Measurements from ENCODE around the gene KRTAP10-1. TPM values are rescaled to one million over a fixed set of nuclear protein-coding genes. Genes with fewer than 3 reads are reported as not detected.

The KRTAP10-1 gene
- total RNA-seq, 1 donor from 2014 or later, result not detected

- Histone ChIP-seq H3K4me1 (no peaks in the 10 kb centered on the region), H3K36me3 (no peaks in the 10 kb centered on the region), H3K27ac (no peak overlapping the region), H3K27me3 (no peaks in the 10 kb centered on the region), H3K9me3 (no peaks in the 10 kb centered on the region), H3K4me3 (no peak overlapping the region)
- intact Hi-C loops (cut with DNase I), result no loop called here
- DNase-seq, result peak; percentile 34
- no peak for TF ChIP-seq CTCF (IDR thresholded peaks at IDR 0.05)
- no peak for ATAC-seq
These were observed 23.2 kb downstream of the KRTAP10-1 start for GRCh38 chr21:44516828-44517174.

- H3K27ac ChIP-seq, result no peak overlapping the region
- no peaks in the 10 kb centered on the region for H3K4me1 ChIP-seq
- H3K27me3 ChIP-seq, result no peaks in the 10 kb centered on the region
- ATAC-seq (no peak), DNase-seq (no peak)
- no peak overlapping the region for H3K4me3 ChIP-seq
- H3K9me3 ChIP-seq, result no peaks in the 10 kb centered on the region
- TF ChIP-seq CTCF (IDR thresholded peaks at IDR 0.05), result no peak
- no peaks in the 10 kb centered on the region for H3K36me3 ChIP-seq
- intact Hi-C loops (cut with DNase I), result no loop called here
These were observed 23.7 kb downstream of the KRTAP10-1 start for GRCh38 chr21:44516342-44516741.

GRCh38 chr21:44515359-44516165 lies 24.4 kb downstream of the KRTAP10-1 start:
- DNase-seq, result no peak

GRCh38 chr21:44514746-44515358 lies 25.1 kb downstream of the KRTAP10-1 start:
- intact Hi-C loops (cut with DNase I), result no loop called here
- Histone ChIP-seq H3K9me3 (no peaks in the 10 kb centered on the region), H3K27me3 (peaks cover 11% of the 10 kb centered on the region), H3K36me3 (no peaks in the 10 kb centered on the region), H3K4me1 (no peaks in the 10 kb centered on the region), H3K27ac (no peak overlapping the region), H3K4me3 (no peak overlapping the region)
- ATAC-seq (no peak), DNase-seq (no peak)
- no peak for TF ChIP-seq CTCF (IDR thresholded peaks at IDR 0.05)

More at GRCh38 chr21:44515359-44516165, 24.4 kb downstream of the KRTAP10-1 start:
- Histone ChIP-seq H3K4me3 (no peak overlapping the region), H3K36me3 (no peaks in the 10 kb centered on the region), H3K4me1 (no peaks in the 10 kb centered on the region), H3K27me3 (peaks cover 4% of the 10 kb centered on the region), H3K27ac (no peak overlapping the region), H3K9me3 (no peaks in the 10 kb centered on the region)
- no peak for TF ChIP-seq CTCF (IDR thresholded peaks at IDR 0.05)
- no peak for ATAC-seq
- intact Hi-C loops (cut with DNase I), result no loop called here

- TF ChIP-seq CTCF (IDR thresholded peaks at IDR 0.05), result no peak
- Histone ChIP-seq H3K4me3 (no peak overlapping the region), H3K27ac (no peak overlapping the region), H3K4me1 (no peaks in the 10 kb centered on the region), H3K9me3 (no peaks in the 10 kb centered on the region), H3K36me3 (no peaks in the 10 kb centered on the region), H3K27me3 (peaks cover 15% of the 10 kb centered on the region)
- DNase-seq (no peak), ATAC-seq (no peak)
- intact Hi-C loops (cut with DNase I), result no loop called here
These were observed 25.8 kb downstream of the KRTAP10-1 start for GRCh38 chr21:44514218-44514520.
